Right cardiac atrium (tissue), 5 donors: ENCODE data around the gene ELMO1. TPM values are rescaled to one million over a fixed set of nuclear protein-coding genes. Genes with fewer than 3 reads are reported as not detected.

Experiments
- ATAC-seq, 2 donors: fragments of 200-7000 bp; cut with Tn5 transposase; one replicate each; pipeline versions ENCODE4 v1.8.0 to v1.9.1; 2020; ENCODE audit warnings: moderate library complexity in 2 of 2, mild to moderate bottlenecking in 1 of 2
- DNase-seq, 3 donors: peaks; one replicate each; pipeline ENCODE4 v3.0.0-alpha.2; 2020
- H3K27ac ChIP-seq: one replicate; pipeline ENCODE4 v1.5.1; 2013; ENCODE audit warnings: mild to moderate bottlenecking, low read length, control low read depth, moderate library complexity
- H3K27me3 ChIP-seq: one replicate; pipeline ENCODE4 v1.6.1; 2013; ENCODE audit not compliant: control insufficient read depth, insufficient read depth
- H3K4me1 ChIP-seq: one replicate; pipeline ENCODE4 v1.6.1; 2013; ENCODE audit warnings: low read length; ENCODE audit not compliant: control insufficient read depth, insufficient read depth
- H3K4me3 ChIP-seq: one replicate; pipeline ENCODE4 v1.5.1; 2013; ENCODE audit warnings: low read length, control low read depth
- H3K9me3 ChIP-seq: one replicate; pipeline ENCODE4 v1.6.1; 2013; ENCODE audit warnings: low read length; ENCODE audit not compliant: control insufficient read depth
- WGBS: extraction: QIAGEN DNeasy Blood & Tissue Kit; methylation state at CpG from one replicate; pipeline ENCODE4 v1.1.7; 2013; 5-methylcytosine and 5-hydroxymethylcytosine counted together
- intact Hi-C, 4 donors: fragments of 100-400 bp; cut with DNase I; formaldehyde crosslinking; loops; one replicate each; pipeline versions ENCODE4 v1.11.0 to v1.14.0; 2022 to 2023
- polyA plus RNA-seq: library from polyadenylated mRNA; stranded (reverse); fragments of 200-250 nt; gene quantifications from one replicate; pipeline ENCODE4 v1.2.3, GENCODE V29; 2013
- total RNA-seq, 4 donors: library from RNA; stranded (reverse); fragmentation: NEBNext Ultra II Directional; extraction: Animal tissue kit (Norgen Biotek cat#: 25700); gene quantifications; one replicate each; pipeline ENCODE4 v1.2.1, GENCODE V29; 2021
- donor health status: healthy with polysubstance abuse.
- donor health status: DM: no; HTN: yes; CAD: no.
- donor health status: DM: no; HTN: no; CAD: no.
- donor health status: DM: no; HTN: yes; CAD: no; lungs with severe emphysema.
- donor health status: DM: yes; HTN: yes; CAD: no.

ELMO1 gene
- total and polyA plus RNA-seq, 5 donors: 11.8 to 20.8 (median 18.8) TPM

- no peak for ATAC-seq
- no peaks in the 10 kb centered on the region for H3K27me3 ChIP-seq
- no peak overlapping the region for H3K27ac ChIP-seq
- intact Hi-C loops: no loop called here
- no peak for DNase-seq
- no peak overlapping the region for H3K4me3 ChIP-seq
- WGBS: 90% methylated on average over 6 of the region's 6 CpGs
- H3K9me3 ChIP-seq: no peaks in the 10 kb centered on the region
- no peaks in the 10 kb centered on the region for H3K4me1 ChIP-seq
Observed at GRCh38 chr7:37047260-37047659, 401.4 kb downstream of the ELMO1 start.

- WGBS: 81% methylated on average over 2 of the region's 2 CpGs
- Histone ChIP-seq H3K9me3 (no peaks in the 10 kb centered on the region), H3K27me3 (no peaks in the 10 kb centered on the region), H3K4me3 (no peak overlapping the region), H3K4me1 (no peaks in the 10 kb centered on the region), H3K27ac (no peak overlapping the region)
- no peak for ATAC-seq
- intact Hi-C loops: no loop called here
- DNase-seq: no peak
Observed at GRCh38 chr7:37046531-37047079, 402.1 kb downstream of the ELMO1 start.

- Histone ChIP-seq H3K27me3 (no peaks in the 10 kb centered on the region), H3K9me3 (no peaks in the 10 kb centered on the region), H3K4me3 (no peak overlapping the region), H3K27ac (no peak overlapping the region), H3K4me1 (no peaks in the 10 kb centered on the region)
- ATAC-seq: no peak
- 45% methylated on average over 2 of the region's 2 CpGs for WGBS
- intact Hi-C loops: no loop called here
- no peak for DNase-seq
Observed at GRCh38 chr7:37045681-37046179, 402.9 kb downstream of the ELMO1 start.

- intact Hi-C loops: no loop called here
- Histone ChIP-seq H3K27ac (no peak overlapping the region), H3K4me3 (no peak overlapping the region), H3K27me3 (no peaks in the 10 kb centered on the region), H3K4me1 (no peaks in the 10 kb centered on the region), H3K9me3 (no peaks in the 10 kb centered on the region)
- ATAC-seq (no peak), DNase-seq (no peak)
- WGBS: 65% methylated on average over 8 of the region's 8 CpGs
Observed at GRCh38 chr7:37041461-37041860, 407.2 kb downstream of the ELMO1 start.

- DNase-seq: no peak
- H3K27me3 ChIP-seq: no peaks in the 10 kb centered on the region
- H3K4me3 ChIP-seq: no peak overlapping the region
- H3K4me1 ChIP-seq: no peaks in the 10 kb centered on the region
- H3K27ac ChIP-seq: no peak overlapping the region
- no peak for ATAC-seq
- intact Hi-C loops: no loop called here
- H3K9me3 ChIP-seq: no peaks in the 10 kb centered on the region
- 86% methylated on average over 4 of the region's 4 CpGs for WGBS
Observed at GRCh38 chr7:37040330-37040729, 408.3 kb downstream of the ELMO1 start.

GRCh38 chr7:37039131-37039749, 409.4 kb downstream of the ELMO1 start:
- DNase-seq (no peak), ATAC-seq (no peak)
- H3K4me1 ChIP-seq: no peaks in the 10 kb centered on the region
- no peaks in the 10 kb centered on the region for H3K27me3 ChIP-seq
- no peak overlapping the region for H3K4me3 ChIP-seq
- H3K27ac ChIP-seq: no peak overlapping the region
- intact Hi-C loops: no loop called here
- 88% methylated on average over 3 of the region's 3 CpGs for whole genome bisulfite sequencing
- H3K9me3 ChIP-seq: no peaks in the 10 kb centered on the region

- H3K4me3 ChIP-seq: no peak overlapping the region
- no peaks in the 10 kb centered on the region for H3K9me3 ChIP-seq
- intact Hi-C loops: no loop called here
- no peaks in the 10 kb centered on the region for H3K27me3 ChIP-seq
- no peak overlapping the region for H3K27ac ChIP-seq
- no peak for DNase-seq
- ATAC-seq: no peak
- H3K4me1 ChIP-seq: no peaks in the 10 kb centered on the region
Observed at GRCh38 chr7:37038706-37039105, 410.0 kb downstream of the ELMO1 start.

GRCh38 chr7:37037286-37037685, 411.4 kb downstream of the ELMO1 start:
- Histone ChIP-seq H3K27ac (no peak overlapping the region), H3K9me3 (no peaks in the 10 kb centered on the region), H3K4me3 (no peak overlapping the region), H3K27me3 (no peaks in the 10 kb centered on the region), H3K4me1 (peaks cover 6% of the 10 kb centered on the region)
- ATAC-seq: no peak
- intact Hi-C loops: no loop called here
- WGBS: 76% methylated on average over 5 of the region's 5 CpGs
- DNase-seq: no peak

GRCh38 chr7:37035631-37036030, 413.0 kb downstream of the ELMO1 start:
- ATAC-seq: no peak
- Histone ChIP-seq H3K4me3 (no peak overlapping the region), H3K4me1 (peaks cover 10% of the 10 kb centered on the region), H3K27me3 (no peaks in the 10 kb centered on the region), H3K9me3 (no peaks in the 10 kb centered on the region), H3K27ac (no peak overlapping the region)
- DNase-seq: no peak
- intact Hi-C loops: no loop called here

- Histone ChIP-seq H3K27me3 (no peaks in the 10 kb centered on the region), H3K4me3 (no peak overlapping the region), H3K27ac (no peak overlapping the region), H3K4me1 (peaks cover 10% of the 10 kb centered on the region), H3K9me3 (no peaks in the 10 kb centered on the region)
- WGBS: 92% methylated on average over 8 of the region's 8 CpGs
- DNase-seq (no peak), ATAC-seq (no peak)
- intact Hi-C loops: no loop called here
Observed at GRCh38 chr7:37033141-37033540, 415.5 kb downstream of the ELMO1 start.

- H3K27ac ChIP-seq: peak overlapping the region; percentile 97
- 75% methylated on average over 4 of the region's 4 CpGs for WGBS
- intact Hi-C loops: no loop called here
- peaks cover 10% of the 10 kb centered on the region for H3K4me1 ChIP-seq
- no peaks in the 10 kb centered on the region for H3K9me3 ChIP-seq
- ATAC-seq: peak in 1 of 2 donors; percentile 56
- H3K27me3 ChIP-seq: no peaks in the 10 kb centered on the region
- DNase-seq: no peak
- no peak overlapping the region for H3K4me3 ChIP-seq
Observed at GRCh38 chr7:37032258-37032601, 416.4 kb downstream of the ELMO1 start.
